ENCODE results near the gene NFE2L1.

GRCh38 chr17:48038687-48039086 lies 9.5 kb upstream of the NFE2L1 start:
- no peak for TF ChIP-seq CTCF (IDR thresholded peaks at IDR 0.05; ENCODE audit: low read length)
- TF ChIP-seq EZH2 (optimal IDR thresholded peaks at IDR 0.05; ENCODE audit: low read depth, low read length) = no peak
- TF ChIP-seq EZH2phosphoT487 (IDR thresholded peaks at IDR 0.05; ENCODE audit: low read length) = no peak
